Lung (tissue), 12 donors: ENCODE results near the gene CTSC. TPM values are rescaled to one million over a fixed set of nuclear protein-coding genes. Genes with fewer than 3 reads are reported as not detected.

Source experiments
- ATAC-seq: fragments of 200-7000 bp; cut with Tn5 transposase; one replicate; pipeline ENCODE4 v1.9.1; 2020; ENCODE audit warnings: moderate number of reproducible peaks; ENCODE audit not compliant: insufficient read depth, low FRiP score
- DNase-seq, 3 donors: peaks; one replicate each; pipeline ENCODE4 v3.0.0-alpha.2; 2013 to 2017
- H3K27ac ChIP-seq, 2 donors: one replicate each; pipeline ENCODE4 v1.5.1; 2013; ENCODE audit warnings: mild to moderate bottlenecking in 2 of 2, moderate library complexity in 2 of 2, control low read depth in 1 of 2, inconsistent platforms in 1 of 2, low read depth in 1 of 2, low read length in 1 of 2
- H3K27me3 ChIP-seq, 3 donors: one replicate each; pipeline ENCODE4 v1.5.1; 2013; ENCODE audit warnings: low read length in 2 of 3; ENCODE audit not compliant: control insufficient read depth in 3 of 3, insufficient read depth in 3 of 3
- H3K36me3 ChIP-seq, 4 donors: one replicate each; pipeline ENCODE4 v1.5.1; 2013; ENCODE audit warnings: low read length in 4 of 4, mild to moderate bottlenecking in 1 of 4, moderate library complexity in 1 of 4; ENCODE audit not compliant: control insufficient read depth in 4 of 4, insufficient read depth in 4 of 4
- H3K4me1 ChIP-seq, 5 donors: one replicate each; pipeline ENCODE4 v1.5.1; 2013; ENCODE audit warnings: low read length in 5 of 5, mild to moderate bottlenecking in 2 of 5, moderate library complexity in 1 of 5; ENCODE audit not compliant: control insufficient read depth in 5 of 5, insufficient read depth in 5 of 5
- H3K4me3 ChIP-seq: one replicate; pipeline ENCODE4 v1.5.1; 2013; ENCODE audit warnings: mild to moderate bottlenecking, control low read depth, moderate library complexity
- H3K9ac ChIP-seq, 2 donors: one replicate each; pipeline ENCODE4 v1.5.1; 2013; ENCODE audit warnings: low read length in 2 of 2, control low read depth in 1 of 2; ENCODE audit not compliant: insufficient read depth in 1 of 2
- H3K9me3 ChIP-seq, 4 donors: one replicate each; pipeline ENCODE4 v1.5.1; 2013; ENCODE audit warnings: low read length in 3 of 4, mild to moderate bottlenecking in 1 of 4, moderate library complexity in 1 of 4; ENCODE audit not compliant: control insufficient read depth in 4 of 4, insufficient read depth in 3 of 4
- WGBS, 2 donors: extraction: QIAGEN DNeasy Blood & Tissue Kit; methylation state at CpG; one replicate each; pipeline ENCODE4 v1.1.7; 2013; 5-methylcytosine and 5-hydroxymethylcytosine counted together
- polyA plus RNA-seq, 2 donors: library from polyadenylated mRNA; stranded (reverse); fragments of 200-250 nt; gene quantifications; one replicate each; pipeline ENCODE4 v1.2.1, GENCODE V29; 2013
- total RNA-seq, 2 donors: library from RNA; depleted of rRNA in 1 of 2; stranded (reverse); fragments of >200 nt in 1 of 2; gene quantifications; one replicate each; pipeline ENCODE4 v1.2.1, GENCODE V29; 2014 to 2021
- TF ChIP-seq, protein P1 (sequence below): IDR thresholded peaks from 2 replicates; pipeline ENCODE4 v1.5.1; 2012; ENCODE audit warnings: mild to moderate bottlenecking; ENCODE audit errors: control extremely low read depth, extremely low read depth
- donor health status: control.
- donor health status: control.
- donor health status: Bipolar disorder and iron deficiency.
- donor health status: healthy.
- donor health status: DM: yes; HTN: yes; CAD: no.

The CTSC gene
- total and polyA plus RNA-seq, 4 donors: 87.1 to 363 (median 221) TPM

DNA sequence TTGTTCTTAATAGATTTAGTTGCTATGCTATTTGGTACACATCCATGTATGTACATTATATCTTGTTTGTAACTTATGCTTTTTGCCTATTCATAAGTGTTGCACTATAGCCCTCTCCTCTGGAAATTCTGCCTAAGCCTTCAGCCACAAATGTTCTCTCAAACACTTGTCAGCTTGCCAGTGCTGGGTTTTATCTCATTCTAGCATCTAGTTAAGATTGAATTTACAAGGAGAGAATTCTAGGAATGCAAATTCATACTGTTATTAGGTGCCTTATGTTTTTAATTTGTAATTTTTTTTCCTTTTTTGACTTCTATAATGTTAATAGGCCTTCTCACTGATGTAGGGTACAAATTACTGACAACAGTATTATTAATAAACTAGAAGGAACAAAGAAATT is 14.6 kb upstream of the CTSC start:
- no peaks in the 10 kb centered on the region for H3K27me3 ChIP-seq
- H3K9ac ChIP-seq: no peak overlapping the region
- no peak overlapping the region for H3K4me3 ChIP-seq
- no peaks in the 10 kb centered on the region for H3K9me3 ChIP-seq
- no peak for ATAC-seq
- H3K36me3 ChIP-seq: no peaks in the 10 kb centered on the region
- DNase-seq: peak in 2 of 3 donors; percentile 52 to 75
- TF ChIP-seq, protein P1, sequence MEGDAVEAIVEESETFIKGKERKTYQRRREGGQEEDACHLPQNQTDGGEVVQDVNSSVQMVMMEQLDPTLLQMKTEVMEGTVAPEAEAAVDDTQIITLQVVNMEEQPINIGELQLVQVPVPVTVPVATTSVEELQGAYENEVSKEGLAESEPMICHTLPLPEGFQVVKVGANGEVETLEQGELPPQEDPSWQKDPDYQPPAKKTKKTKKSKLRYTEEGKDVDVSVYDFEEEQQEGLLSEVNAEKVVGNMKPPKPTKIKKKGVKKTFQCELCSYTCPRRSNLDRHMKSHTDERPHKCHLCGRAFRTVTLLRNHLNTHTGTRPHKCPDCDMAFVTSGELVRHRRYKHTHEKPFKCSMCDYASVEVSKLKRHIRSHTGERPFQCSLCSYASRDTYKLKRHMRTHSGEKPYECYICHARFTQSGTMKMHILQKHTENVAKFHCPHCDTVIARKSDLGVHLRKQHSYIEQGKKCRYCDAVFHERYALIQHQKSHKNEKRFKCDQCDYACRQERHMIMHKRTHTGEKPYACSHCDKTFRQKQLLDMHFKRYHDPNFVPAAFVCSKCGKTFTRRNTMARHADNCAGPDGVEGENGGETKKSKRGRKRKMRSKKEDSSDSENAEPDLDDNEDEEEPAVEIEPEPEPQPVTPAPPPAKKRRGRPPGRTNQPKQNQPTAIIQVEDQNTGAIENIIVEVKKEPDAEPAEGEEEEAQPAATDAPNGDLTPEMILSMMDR: no peak
- H3K4me1 ChIP-seq: peaks cover 0 to 29% (median 8%) of the 10 kb centered on the region in 5 donors
- no peak overlapping the region for H3K27ac ChIP-seq

DNA sequence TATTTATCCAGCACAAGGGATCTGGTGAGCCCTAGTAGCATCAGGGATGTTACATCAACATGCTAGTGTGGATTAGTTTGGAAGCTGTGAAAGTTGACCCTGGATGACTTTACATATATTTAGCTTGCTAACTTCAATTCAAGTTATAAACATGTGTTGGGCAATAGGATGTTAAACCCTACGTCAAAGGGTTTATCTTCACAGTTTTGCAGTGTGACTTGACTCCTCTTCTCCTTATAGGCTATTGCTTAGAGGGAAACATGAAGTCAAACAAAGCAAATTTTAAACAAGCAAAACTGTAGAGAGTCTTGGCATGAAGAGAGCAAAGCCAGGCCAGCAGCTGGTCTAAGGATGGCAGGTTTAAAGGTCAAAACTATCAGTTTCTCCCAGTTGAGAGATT is 11.3 kb upstream of the CTSC start:
- TF ChIP-seq, protein P1: no peak
- H3K27ac ChIP-seq: no peak overlapping the region
- WGBS, 2 donors: 21 to 44% methylated on average over 1 of the region's 1 CpG
- peaks cover 0 to 15% (median 7%) of the 10 kb centered on the region in 5 donors for H3K4me1 ChIP-seq
- H3K36me3 ChIP-seq: no peaks in the 10 kb centered on the region
- no peaks in the 10 kb centered on the region for H3K9me3 ChIP-seq
- H3K27me3 ChIP-seq: no peaks in the 10 kb centered on the region
- no peak for ATAC-seq
- DNase-seq: peak; percentile 36 to 92 (median 91)
- H3K4me3 ChIP-seq: no peak overlapping the region
- no peak overlapping the region for H3K9ac ChIP-seq

DNA sequence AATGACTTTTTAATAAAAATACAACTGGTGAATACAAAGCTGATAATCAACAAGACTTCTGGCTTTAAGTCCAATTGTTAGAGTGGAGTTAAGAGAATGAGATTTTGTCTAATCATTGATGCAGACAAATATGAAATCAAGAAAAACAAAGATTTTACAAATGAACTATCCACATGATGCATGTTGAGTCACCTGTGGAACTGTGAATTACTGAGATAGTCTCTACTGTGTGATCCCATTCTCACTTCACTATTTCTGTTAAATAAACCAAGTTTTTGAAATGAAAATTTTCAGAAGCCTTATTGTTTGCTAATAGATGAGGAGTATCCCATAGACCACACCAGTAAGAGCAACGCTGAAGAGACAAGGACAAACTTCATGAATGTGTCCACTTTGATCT is 8.4 kb upstream of the CTSC start:
- WGBS, 2 donors: 87 to 96% methylated on average over 1 of the region's 1 CpG
- Histone ChIP-seq H3K9ac (no peak overlapping the region), H3K4me3 (no peak overlapping the region), H3K36me3 (no peaks in the 10 kb centered on the region), H3K27me3 (no peaks in the 10 kb centered on the region), H3K4me1 (peaks cover 0 to 13% (median 2%) of the 10 kb centered on the region in 5 donors), H3K27ac (no peak overlapping the region), H3K9me3 (no peaks in the 10 kb centered on the region)
- TF ChIP-seq, protein P1: no peak
- DNase-seq (no peak), ATAC-seq (no peak)

DNA sequence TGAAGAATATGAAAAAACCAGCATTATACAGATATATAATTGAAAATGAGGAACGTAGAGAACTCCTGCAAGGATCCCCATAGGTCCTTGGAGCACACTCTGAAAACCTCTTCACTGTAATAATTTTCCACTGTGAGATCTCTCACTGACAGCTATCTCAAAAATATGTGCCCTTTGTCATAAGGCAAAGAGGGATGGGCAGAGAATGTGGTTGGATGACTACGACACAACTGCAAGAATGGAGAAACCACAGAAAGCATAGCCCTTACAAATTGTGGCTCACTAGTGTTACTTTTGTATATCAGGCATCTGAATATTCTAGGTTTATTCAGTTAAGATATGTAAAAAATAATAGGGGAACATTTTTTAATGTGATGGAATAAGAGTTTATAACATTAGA is 7.9 kb upstream of the CTSC start:
- H3K9ac ChIP-seq: no peak overlapping the region
- ATAC-seq: no peak
- TF ChIP-seq, protein P1: no peak
- H3K4me3 ChIP-seq: no peak overlapping the region
- 48 to 80% methylated on average over 2 of the region's 2 CpGs for whole genome bisulfite sequencing, 2 donors
- H3K4me1 ChIP-seq: peaks cover 0 to 12% (median 2%) of the 10 kb centered on the region in 5 donors
- H3K36me3 ChIP-seq: no peaks in the 10 kb centered on the region
- DNase-seq: no peak
- H3K27ac ChIP-seq: no peak overlapping the region
- no peaks in the 10 kb centered on the region for H3K27me3 ChIP-seq
- H3K9me3 ChIP-seq: no peaks in the 10 kb centered on the region
